Measurements from ENCODE around the gene LPP.

The LPP gene

GRCh38 chr3:188270423-188270972, 116.5 kb downstream of the LPP start:
- DNase-seq (ENCODE audit: low spot score): peak; percentile 86
- FAIRE-seq: peak; percentile 61

DNA sequence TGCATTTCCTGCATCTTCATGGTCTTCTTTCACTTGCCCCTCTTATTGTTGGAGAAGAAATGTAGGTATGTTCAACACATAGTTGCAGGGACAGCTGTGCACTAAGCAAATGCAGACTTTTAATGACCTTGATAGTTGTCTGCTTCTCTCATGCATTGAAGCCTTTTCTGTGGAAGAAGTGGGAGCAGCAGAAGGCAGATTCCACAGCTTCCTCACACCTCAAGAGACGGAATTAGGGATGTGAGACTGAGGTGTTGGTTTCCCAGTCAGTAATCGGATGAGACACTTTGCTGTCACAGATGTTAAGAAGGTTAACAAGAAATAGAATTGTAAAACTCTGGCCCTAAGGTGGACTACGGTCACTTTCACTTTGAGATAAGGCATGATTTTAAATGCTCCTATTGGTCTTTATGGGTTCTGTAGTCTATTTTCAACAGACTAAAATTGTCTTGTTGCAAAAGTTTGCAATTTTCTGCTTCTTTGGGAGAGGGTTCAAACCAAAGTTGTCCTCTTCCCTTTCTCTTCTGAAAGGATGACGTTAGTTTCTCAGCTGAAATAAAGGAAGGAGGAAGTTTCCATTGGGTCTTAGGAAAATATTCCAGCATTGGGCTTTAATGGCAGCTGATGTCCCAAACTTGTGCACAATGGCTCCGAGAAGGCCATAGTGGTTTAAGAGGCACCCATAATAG, 117.4 kb downstream of the LPP start:
- FAIRE-seq: no peak
- no peak for DNase-seq (ENCODE audit: low spot score)

DNA sequence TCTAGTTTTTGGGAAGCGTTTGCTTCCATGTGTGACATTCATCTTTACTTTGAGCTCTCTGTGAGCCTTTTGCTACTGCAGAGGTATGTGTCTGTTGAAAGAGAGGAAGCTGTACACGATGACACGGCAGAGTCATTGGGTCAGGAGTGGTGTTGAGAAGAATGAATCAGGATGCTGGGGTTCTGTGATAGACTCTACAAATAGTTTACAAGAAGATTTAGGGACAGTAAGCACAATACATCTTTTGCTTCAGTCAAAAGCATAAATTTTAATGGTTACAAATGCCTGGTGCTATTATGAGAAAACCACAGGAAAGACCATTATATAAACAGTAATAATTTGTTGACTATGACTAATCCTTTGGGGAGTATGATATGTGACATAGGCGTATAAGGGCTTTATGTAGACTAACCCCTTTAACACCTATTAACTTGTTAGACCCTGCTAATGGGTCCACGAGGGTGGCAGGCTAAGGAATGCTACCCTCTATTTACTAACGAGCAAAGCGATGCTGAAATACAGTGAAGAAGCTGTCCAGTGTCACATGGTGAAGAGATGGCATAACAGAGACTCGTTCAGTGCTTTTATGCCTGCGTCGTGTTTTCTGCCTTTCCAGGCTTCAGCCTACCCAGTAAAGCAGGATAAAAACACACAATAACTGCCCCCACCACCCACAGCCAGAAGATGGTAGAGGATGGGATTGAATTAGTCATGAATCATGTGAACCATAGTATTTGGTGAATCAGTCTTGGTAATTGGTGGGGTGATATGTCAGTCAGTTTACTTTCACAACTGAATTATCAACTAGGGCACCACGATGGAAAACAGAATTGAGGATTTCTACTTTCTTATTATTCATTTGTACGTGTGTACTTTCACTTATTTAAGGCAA, 118.8 kb downstream of the LPP start:
- peak; percentile 86 for DNase-seq (ENCODE audit: low spot score)
- peak; percentile 82 for FAIRE-seq

DNA sequence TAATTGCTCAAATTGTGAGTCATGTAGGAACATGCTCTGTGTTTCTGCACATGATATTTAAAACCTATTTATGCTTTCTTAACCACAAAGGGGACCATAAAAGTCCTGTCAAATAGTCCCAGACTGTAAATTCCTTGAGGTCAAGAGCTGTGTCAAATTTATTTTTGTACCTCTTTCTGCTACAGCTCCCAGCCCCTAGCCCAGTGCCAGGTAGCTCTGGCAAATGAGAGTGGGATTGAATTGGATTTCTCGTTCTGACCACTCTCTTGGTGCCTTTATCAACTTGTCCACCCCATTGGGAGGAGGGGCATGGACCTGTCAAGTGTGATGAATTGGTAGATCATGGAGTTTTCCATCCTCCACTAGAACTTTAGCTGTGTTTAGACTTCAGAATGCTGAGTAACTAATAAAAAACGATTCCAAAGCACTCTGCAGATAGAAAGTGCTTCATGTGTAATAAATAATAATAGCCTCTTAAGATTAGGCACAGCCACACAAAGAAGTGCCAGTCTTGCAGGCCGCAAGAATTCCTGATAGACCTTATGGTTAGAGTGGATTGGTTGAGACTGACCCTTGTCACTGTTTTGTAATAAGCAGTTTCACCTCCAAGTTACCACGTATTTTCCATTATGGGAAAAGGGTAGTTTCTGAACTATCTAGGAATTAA, 120.4 kb downstream of the LPP start:
- FAIRE-seq: peak; percentile 7
- no peak for DNase-seq (ENCODE audit: low spot score)

DNA sequence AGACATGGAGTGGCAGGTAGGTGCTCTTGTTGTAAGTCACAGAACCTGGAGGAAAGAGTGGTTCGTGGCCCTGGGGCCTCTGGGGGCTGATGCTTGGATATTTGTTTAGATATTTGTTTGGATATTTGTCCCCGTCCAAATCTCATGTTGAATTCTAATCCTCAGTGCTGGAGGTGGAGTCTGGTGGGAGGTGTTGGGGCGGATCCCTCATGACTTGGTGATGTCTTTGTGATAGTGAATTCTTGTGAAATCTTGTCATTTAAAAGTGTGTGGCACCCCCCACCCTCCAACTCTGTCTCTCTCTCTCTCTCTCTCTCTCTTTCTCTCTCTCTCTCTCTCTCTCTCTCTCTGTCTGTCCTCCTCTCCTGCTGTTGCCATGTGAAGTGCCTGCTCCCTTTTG, 122.4 kb downstream of the LPP start:
- no peak for DNase-seq (ENCODE audit: low spot score)
- FAIRE-seq: no peak

DNA sequence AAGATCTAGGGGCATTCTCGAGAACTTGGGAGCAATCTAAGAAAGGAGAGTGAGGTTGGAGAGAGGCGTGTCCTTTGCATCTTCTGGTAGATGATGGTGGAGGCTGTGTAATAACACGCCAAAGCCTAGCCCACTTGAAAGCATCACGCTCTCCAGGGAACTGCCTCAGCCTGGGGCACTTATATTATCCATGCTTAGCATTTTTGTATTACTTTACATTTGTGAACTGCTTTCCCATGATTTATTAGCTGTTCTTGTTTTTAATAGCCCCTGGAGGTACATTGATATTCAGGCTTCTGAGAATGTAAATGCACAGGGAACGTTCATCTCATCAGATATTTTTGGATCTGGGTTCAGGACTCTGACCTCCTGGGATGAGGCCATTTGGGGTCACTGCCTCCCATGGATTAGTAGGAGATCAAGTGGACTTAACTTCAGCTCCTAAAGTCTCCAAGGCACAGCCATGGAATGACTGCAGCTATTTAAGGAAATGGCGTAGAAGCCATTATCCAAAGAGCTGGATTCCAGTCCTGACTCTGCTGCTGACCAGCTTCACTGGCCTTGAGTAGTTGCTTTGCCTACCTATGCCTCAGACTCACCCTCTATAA, 124.9 kb downstream of the LPP start:
- no peak for FAIRE-seq
- DNase-seq (ENCODE audit: low spot score): no peak

- DNase-seq (ENCODE audit: low spot score) (no peak), FAIRE-seq (no peak)
Observed at GRCh38 chr3:188279502-188280335, 125.8 kb downstream of the LPP start.

- FAIRE-seq (no peak), DNase-seq (ENCODE audit: low spot score) (peak; percentile 36)
Observed at GRCh38 chr3:188280627-188281026, 126.7 kb downstream of the LPP start.

GRCh38 chr3:188282871-188283270, 128.9 kb downstream of the LPP start:
- DNase-seq (ENCODE audit: low spot score) (no peak), FAIRE-seq (no peak)

DNA sequence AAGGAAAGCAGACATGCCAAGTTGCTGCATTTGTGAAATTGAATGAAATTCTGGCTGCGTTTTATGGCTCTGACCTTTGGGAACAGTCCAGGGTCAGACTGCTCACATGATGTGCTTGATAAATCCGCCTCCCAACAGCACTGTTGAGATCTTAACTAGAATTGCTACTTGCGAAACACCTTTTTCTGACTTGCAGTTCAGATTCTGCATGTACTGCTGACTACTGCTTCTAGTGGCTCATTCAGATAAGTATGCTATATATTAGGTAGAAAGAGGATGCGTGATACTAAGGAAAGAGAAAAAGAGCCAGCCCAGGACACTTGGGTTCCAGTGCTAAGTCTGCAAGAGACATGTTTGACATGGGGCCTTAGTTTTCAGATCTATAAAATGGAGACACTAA, 129.4 kb downstream of the LPP start:
- no peak for FAIRE-seq

DNA sequence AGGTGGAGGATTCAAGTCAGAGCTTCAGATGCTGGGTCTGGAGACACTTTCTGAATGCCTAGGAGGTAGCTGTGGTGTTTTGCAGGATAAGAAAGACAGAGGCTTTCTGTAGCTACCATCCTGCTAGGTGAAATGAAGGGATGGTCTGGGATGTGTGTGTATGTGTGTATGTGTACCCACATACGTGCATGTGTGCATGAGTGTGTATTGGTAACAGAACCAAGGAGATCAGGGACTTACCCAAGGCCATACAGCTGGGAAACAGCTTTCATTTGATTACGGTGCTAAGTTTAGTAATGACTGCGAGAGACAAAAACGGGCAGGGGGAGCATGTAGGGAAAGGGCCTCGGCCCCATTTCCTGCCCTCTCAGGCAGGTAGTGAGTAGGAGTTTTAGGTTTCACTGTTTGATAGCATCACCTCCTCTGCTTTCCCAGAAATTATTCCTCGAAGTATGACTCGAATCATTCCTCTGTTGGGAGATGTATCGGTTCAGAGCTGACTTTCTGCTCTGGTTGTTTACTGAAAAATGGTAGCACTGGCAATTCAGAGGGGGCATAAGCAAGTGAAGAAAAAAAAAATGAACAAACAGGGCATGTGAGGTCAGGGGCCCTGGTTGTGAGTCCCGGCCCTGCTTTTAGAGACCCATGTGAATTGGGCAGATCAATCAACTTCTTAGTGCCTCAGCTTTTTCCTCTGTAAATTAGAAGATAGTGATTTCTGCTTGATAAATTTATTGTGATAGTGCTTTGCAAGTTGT, 130.7 kb downstream of the LPP start:
- FAIRE-seq (no peak), DNase-seq (ENCODE audit: low spot score) (no peak)

More for the DNA sequence above, 129.4 kb downstream of the LPP start:
- no peak for DNase-seq (ENCODE audit: low spot score)

DNA sequence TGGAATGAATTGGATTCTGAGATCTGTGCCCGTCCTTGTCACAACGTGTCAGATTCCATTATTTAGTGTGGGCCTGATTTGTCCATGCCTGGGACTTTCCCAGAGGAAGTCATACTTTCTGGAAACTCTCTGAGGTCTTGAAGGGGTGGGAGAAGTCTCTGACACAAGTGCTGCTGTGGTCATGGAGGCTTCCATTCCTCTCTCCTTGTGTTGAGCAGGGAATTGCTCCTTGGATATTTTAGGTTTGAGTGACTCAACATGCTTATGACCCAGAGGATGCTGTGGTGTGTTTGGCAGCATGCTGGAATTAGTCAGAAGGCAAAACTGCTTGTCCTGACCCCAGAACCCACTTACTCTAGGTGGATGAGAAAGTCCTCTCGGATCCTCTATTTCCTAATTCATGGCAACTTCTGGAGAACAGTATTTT, 132.1 kb downstream of the LPP start:
- peak; percentile 98 for DNase-seq (ENCODE audit: low spot score)
- FAIRE-seq: peak; percentile 97

DNA sequence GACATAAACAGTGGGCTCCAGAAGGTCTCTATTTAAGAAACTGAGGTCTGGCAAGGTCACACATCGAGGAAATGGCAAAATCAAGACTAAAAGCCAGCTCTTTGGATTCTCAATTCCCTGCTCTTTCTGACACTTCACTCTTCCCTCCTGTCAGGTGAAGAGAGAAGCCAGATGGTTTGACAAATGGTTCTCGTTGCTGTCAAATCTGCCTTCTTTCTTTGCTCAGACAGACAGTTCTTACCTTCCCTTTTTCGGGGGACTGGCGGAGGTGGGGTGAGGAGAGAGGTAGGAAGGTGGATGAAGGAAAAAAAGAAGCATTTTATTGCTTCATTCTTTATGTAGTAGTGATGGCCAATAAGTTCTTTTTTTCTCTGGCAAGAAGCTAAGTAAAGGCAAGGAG, 133.4 kb downstream of the LPP start:
- FAIRE-seq: no peak

GRCh38 chr3:188287762-188288505, 134.0 kb downstream of the LPP start:
- no peak for DNase-seq (ENCODE audit: low spot score)
- FAIRE-seq: no peak

More for the DNA sequence above, 133.4 kb downstream of the LPP start:
- DNase-seq (ENCODE audit: low spot score): no peak

DNA sequence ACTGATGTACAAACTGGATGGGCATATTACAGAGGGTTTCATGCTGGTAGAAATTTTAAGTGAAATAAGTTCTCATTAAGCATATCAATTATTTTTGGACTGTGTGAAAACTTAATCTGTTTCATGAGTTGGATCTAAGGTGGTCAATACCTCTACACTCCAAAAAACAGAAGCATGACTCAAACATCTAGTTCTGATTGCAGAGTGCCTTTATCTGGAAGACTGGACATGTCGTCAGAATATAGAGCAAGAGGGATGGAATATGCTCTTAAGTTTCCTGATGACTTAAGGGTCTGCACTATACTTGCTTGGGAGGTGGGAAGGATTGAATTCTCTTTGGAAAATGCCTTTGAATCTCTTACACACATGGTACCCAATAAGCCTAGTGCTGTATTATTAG, 138.3 kb downstream of the LPP start:
- DNase-seq (ENCODE audit: low spot score): no peak
- FAIRE-seq: no peak

DNA sequence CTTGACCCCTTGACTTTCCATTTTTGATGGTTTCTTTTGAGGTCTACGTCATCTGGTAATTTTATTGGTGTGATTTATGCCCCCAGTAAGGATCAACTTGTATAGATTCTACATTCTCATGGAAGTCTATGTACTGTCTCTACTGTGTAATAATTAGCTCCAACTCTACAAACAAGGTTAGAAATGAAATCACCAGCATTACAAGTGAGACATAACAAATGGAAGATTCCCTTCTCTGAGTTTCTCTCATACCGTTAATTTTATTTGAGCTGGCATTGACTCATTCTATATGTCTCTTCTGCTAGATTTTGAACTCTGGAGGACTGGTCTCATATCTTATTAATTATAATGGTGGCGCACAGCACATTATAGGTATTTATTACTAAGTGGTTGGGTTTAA, 138.9 kb downstream of the LPP start:
- FAIRE-seq: peak; percentile 39
- DNase-seq (ENCODE audit: low spot score): no peak

- DNase-seq (ENCODE audit: low spot score): no peak
- FAIRE-seq: no peak
Observed at GRCh38 chr3:188294113-188294512, 140.2 kb downstream of the LPP start.

- DNase-seq (ENCODE audit: low spot score): peak; percentile 94
- FAIRE-seq: peak; percentile 94
Observed at GRCh38 chr3:188294823-188295487, 141.0 kb downstream of the LPP start.

All from RCC 7860 (cell line).